ENCODE results near the gene TPCN1. TPM values are rescaled to one million over a fixed set of nuclear protein-coding genes. Genes with fewer than 3 reads are reported as not detected.

Gene TPCN1
- total RNA-seq, 1 donor from 2014 or later: 153 TPM

GRCh38 chr12:113315358-113315757 lies 94.1 kb downstream of the TPCN1 start:
- no peaks in the 10 kb centered on the region for H3K9me3 ChIP-seq (replicated peaks)
- TF ChIP-seq, protein P1, sequence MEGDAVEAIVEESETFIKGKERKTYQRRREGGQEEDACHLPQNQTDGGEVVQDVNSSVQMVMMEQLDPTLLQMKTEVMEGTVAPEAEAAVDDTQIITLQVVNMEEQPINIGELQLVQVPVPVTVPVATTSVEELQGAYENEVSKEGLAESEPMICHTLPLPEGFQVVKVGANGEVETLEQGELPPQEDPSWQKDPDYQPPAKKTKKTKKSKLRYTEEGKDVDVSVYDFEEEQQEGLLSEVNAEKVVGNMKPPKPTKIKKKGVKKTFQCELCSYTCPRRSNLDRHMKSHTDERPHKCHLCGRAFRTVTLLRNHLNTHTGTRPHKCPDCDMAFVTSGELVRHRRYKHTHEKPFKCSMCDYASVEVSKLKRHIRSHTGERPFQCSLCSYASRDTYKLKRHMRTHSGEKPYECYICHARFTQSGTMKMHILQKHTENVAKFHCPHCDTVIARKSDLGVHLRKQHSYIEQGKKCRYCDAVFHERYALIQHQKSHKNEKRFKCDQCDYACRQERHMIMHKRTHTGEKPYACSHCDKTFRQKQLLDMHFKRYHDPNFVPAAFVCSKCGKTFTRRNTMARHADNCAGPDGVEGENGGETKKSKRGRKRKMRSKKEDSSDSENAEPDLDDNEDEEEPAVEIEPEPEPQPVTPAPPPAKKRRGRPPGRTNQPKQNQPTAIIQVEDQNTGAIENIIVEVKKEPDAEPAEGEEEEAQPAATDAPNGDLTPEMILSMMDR (IDR thresholded peaks at IDR 0.05; ENCODE audit: borderline replicate concordance): no peak
- DNase-seq: no peak
- peaks cover 88% of the 10 kb centered on the region for H3K36me3 ChIP-seq
- H3K27me3 ChIP-seq (ENCODE audit: low read depth): no peaks in the 10 kb centered on the region
- intact Hi-C loops (cut with micrococcal nuclease): no loop called here
- peaks cover 4% of the 10 kb centered on the region for H3K4me1 ChIP-seq
- no peak overlapping the region for H3K4me3 ChIP-seq
- H3K27ac ChIP-seq (replicated peaks): peak overlapping the region; percentile 36

- Histone ChIP-seq H3K9me3 (replicated peaks) (no peaks in the 10 kb centered on the region), H3K27ac (replicated peaks) (no peak overlapping the region), H3K36me3 (peaks cover 88% of the 10 kb centered on the region), H3K4me1 (peaks cover 4% of the 10 kb centered on the region), H3K4me3 (no peak overlapping the region), H3K27me3 (ENCODE audit: low read depth) (no peaks in the 10 kb centered on the region)
- intact Hi-C loops (cut with micrococcal nuclease): no loop called here
- TF ChIP-seq, protein P1 (IDR thresholded peaks at IDR 0.05; ENCODE audit: borderline replicate concordance): no peak
- DNase-seq: no peak
Measured at GRCh38 chr12:113316155-113316554, 94.9 kb downstream of the TPCN1 start.

- TF ChIP-seq, protein P1 (IDR thresholded peaks at IDR 0.05; ENCODE audit: borderline replicate concordance): no peak
- peaks cover 4% of the 10 kb centered on the region for H3K4me1 ChIP-seq
- peaks cover 90% of the 10 kb centered on the region for H3K36me3 ChIP-seq
- peaks cover 9% of the 10 kb centered on the region for H3K9me3 ChIP-seq (replicated peaks)
- no peaks in the 10 kb centered on the region for H3K27me3 ChIP-seq (ENCODE audit: low read depth)
- no peak for DNase-seq
- intact Hi-C loops (cut with micrococcal nuclease): no loop called here
- no peak overlapping the region for H3K27ac ChIP-seq (replicated peaks)
- H3K4me3 ChIP-seq: no peak overlapping the region
Measured at GRCh38 chr12:113317122-113317521, 95.9 kb downstream of the TPCN1 start.

- no peaks in the 10 kb centered on the region for H3K27me3 ChIP-seq (ENCODE audit: low read depth)
- peaks cover 98% of the 10 kb centered on the region for H3K36me3 ChIP-seq
- intact Hi-C loops (cut with micrococcal nuclease): no loop called here
- H3K27ac ChIP-seq (replicated peaks): no peak overlapping the region
- no peak overlapping the region for H3K4me3 ChIP-seq
- peaks cover 13% of the 10 kb centered on the region for H3K9me3 ChIP-seq (replicated peaks)
- no peak for DNase-seq
- TF ChIP-seq, protein P1 (IDR thresholded peaks at IDR 0.05; ENCODE audit: borderline replicate concordance): no peak
- no peaks in the 10 kb centered on the region for H3K4me1 ChIP-seq
Measured at GRCh38 chr12:113318046-113318656, 96.9 kb downstream of the TPCN1 start.

DNA sequence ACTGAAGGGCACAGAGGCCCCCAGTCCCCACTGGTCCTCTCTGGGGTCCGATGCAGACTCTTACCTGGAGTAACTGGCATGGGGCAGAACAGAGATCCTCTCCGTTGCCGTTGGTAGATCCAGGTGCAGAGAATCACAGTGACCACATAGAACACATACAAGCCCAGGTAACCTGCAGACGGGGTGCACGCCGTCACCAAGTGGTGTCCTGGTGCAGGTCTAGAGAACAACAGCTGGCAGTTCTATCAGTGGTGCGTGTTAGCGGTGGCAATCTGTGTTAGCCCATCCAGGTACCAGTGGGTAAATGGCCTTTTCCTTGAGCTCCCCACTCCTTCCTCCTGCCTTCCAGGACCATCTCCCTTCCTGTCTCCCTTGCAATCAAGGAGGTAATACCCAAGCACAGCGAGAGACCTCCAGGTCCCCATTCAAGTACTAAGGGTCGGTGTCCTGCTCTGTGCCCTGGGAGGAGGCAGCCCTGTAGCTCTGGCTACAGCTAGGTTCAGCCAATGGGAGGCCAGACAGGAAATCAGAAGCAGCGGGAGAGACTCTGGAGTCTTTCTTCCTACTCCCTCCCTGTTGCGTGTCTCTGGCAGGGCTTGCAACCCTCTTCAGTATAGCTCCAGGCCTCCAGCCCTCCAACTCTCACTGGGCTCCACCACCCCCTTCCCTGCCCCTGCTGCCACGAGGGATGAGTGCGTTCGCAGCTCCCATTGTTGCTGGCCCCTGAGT lies 97.8 kb downstream of the TPCN1 start:
- H3K9me3 ChIP-seq (replicated peaks): peaks cover 13% of the 10 kb centered on the region
- intact Hi-C loops (cut with micrococcal nuclease): no loop called here
- no peaks in the 10 kb centered on the region for H3K27me3 ChIP-seq (ENCODE audit: low read depth)
- no peak for DNase-seq
- peaks cover 98% of the 10 kb centered on the region for H3K36me3 ChIP-seq
- H3K27ac ChIP-seq (replicated peaks): no peak overlapping the region
- H3K4me3 ChIP-seq: no peak overlapping the region
- H3K4me1 ChIP-seq: no peaks in the 10 kb centered on the region
- TF ChIP-seq, protein P1 (IDR thresholded peaks at IDR 0.05; ENCODE audit: borderline replicate concordance): no peak
